ENCODE data around the gene MINDY4B.

DNA sequence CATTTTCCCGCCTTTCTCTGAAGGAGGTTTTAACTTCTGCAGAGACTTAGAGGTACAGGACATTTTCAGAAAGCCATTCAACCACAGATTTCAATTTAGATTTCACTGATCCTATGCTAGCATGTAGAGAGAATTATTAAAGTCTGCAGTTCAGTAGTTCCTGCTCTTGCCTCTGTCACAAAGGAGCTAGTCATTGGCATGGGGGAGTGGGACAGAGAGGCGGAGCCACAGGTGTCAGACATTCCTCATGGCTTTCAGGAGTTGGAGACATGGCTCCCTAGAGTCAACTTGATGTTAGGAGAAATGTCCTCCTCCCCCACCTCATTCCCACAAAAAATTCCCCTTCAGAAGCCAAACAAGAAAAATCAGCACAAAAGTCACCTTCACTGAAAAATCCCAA, 76.2 kb downstream of the MINDY4B start:
- TF ChIP-seq POLR2A (IDR thresholded peaks at IDR 0.05; ENCODE audit: low read depth, low read length) (no peak), POLR2AphosphoS5 (IDR thresholded peaks at IDR 0.05; ENCODE audit: low read depth, low read length) (no peak)

Data from GM12892 (cell line).